ENCODE results near the gene ABCA5. TPM values are rescaled to one million over a fixed set of nuclear protein-coding genes. Genes with fewer than 3 reads are reported as not detected.

The ABCA5 gene
- total RNA-seq, result 9.1 and 14.0 TPM in 2 replicates

DNA sequence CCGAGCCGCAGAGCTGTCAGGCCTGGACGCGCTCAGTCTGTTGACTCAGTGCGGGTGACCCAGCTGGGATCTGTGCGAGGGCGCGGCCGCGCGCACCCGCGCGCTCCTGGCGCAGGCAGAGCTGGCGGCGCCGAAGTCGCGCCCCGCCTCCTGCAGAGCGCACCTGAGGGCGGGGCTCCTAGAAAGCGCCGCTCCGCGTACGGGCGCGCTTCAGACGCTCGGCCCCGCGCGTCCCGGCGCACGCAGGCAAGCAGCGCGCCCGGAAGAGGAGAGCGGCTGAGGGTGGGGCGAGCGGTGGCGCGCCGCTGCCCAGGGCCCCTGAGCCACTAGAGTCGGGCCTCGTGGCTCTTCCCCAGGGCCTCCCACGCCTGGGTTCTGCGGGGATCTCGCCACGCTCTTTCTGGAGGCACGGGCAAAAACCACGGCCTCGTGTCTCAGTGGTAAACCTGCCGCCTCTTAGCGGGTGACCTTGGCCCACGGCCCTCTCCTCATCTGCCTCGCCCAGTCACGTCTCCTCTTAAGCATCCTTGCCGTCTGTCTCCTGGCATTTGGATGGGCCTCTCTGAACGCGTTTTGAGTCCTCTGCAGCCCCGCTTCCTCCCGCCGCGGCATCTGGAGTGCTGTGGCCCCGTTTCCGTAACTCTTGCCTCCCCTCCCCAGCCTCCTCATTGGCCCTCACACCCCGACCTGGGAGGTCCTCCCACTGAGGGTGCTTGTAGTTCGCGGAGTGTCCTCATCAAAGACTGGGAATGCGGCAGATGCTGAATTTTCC, at the start of gene ABCA5:
TSS of gene ABCA5 (minus strand) at position 74 of the 772 bp plus-strand sequence. CDS start 12,718 bp downstream, outside the sequence.

DNA sequence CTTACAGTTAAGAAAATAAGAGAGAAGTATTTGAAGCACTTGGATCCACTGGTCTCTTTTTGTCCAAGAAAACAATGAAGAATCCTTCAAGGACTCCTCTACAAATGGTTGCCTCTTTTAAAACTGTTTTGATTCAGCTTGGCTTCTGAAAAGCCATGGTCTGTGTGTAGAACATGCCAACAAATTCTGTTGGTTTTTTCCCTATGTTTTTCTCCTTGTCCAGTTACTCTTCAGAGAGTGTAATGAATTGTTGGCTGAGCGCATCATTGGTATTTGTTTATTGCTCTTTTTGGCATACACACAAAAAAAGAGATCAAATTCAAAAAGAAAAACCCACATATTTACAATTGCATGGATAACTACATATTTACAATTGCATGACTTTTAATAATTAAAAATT, 98.4 kb downstream of the ABCA5 start, which contains the start of gene ABCA10:
TSS of gene ABCA10 (minus strand) at position 249 of the 400 bp plus-strand sequence. CDS start 3,466 bp downstream, outside the sequence.

Other genes with a start within 250 kb of the ABCA5 start
- 1.3 and 4.5 TPM in 2 replicates for gene ABCA6, start 185.2 kb downstream of the ABCA5 start, total RNA-seq
- 0.69 and 1.8 TPM in 2 replicates for gene ABCA10, start 98.3 kb downstream of the ABCA5 start, total RNA-seq
- gene MAP2K6, start 87.6 kb upstream of the ABCA5 start, total RNA-seq, result 0.37 and 1.8 TPM in 2 replicates